ENCODE data around the gene TPRKB. TPM values are rescaled to one million over a fixed set of nuclear protein-coding genes. Genes with fewer than 3 reads are reported as not detected.
"Not testable (repeated sequence)": the region's sequence is repeated elsewhere in the genome, so short reads cannot be mapped to it uniquely, and the experiment has no call there.

The TPRKB gene
- total RNA-seq, 1 experiment from 2014 or later = 124 TPM

- DNase-seq (ENCODE audit: low spot score) = no peak
These were observed 37.0 kb downstream of the TPRKB start for GRCh38 chr2:73700131-73700611.

- no peak for DNase-seq (ENCODE audit: low spot score)
These were observed 37.7 kb downstream of the TPRKB start for GRCh38 chr2:73699437-73699836.

- no peak for DNase-seq (ENCODE audit: low spot score)
These were observed 39.0 kb downstream of the TPRKB start for GRCh38 chr2:73698101-73698500.

- DNase-seq (ENCODE audit: low spot score) = no peak
These were observed 39.5 kb downstream of the TPRKB start for GRCh38 chr2:73697606-73698005.

- DNase-seq (ENCODE audit: low spot score) = not testable (repeated sequence)
These were observed 40.2 kb downstream of the TPRKB start for GRCh38 chr2:73696985-73697384.

- DNase-seq (ENCODE audit: low spot score) = not testable (repeated sequence)
These were observed 40.6 kb downstream of the TPRKB start for GRCh38 chr2:73696521-73696920.

GRCh38 chr2:73690372-73691088 lies 46.6 kb downstream of the TPRKB start:
- DNase-seq (ENCODE audit: low spot score) = not testable (repeated sequence)

- not testable (repeated sequence) for DNase-seq (ENCODE audit: low spot score)
These were observed 48.7 kb downstream of the TPRKB start for GRCh38 chr2:73688494-73688893.

GRCh38 chr2:73685764-73686438 lies 51.2 kb downstream of the TPRKB start:
- DNase-seq (ENCODE audit: low spot score) = no peak

GRCh38 chr2:73684905-73685304 lies 52.2 kb downstream of the TPRKB start:
- DNase-seq (ENCODE audit: low spot score) = not testable (repeated sequence)

GRCh38 chr2:73684325-73684724 lies 52.8 kb downstream of the TPRKB start:
- DNase-seq (ENCODE audit: low spot score) = not testable (repeated sequence)

- DNase-seq (ENCODE audit: low spot score) = not testable (repeated sequence)
These were observed 57.1 kb downstream of the TPRKB start for GRCh38 chr2:73679951-73680571.

Other genes with a start within 250 kb of the TPRKB start
- not detected in 2 replicates for gene NAT8, start 94.9 kb downstream of the TPRKB start, total RNA-seq (2014; rRNA removed; shearing (Covaris generic))
- gene DUSP11, start 42.8 kb upstream of the TPRKB start, total RNA-seq (2014; rRNA removed; shearing (Covaris generic)) = 36.8 and 37.5 TPM in 2 replicates
- 0.31 and 0.45 TPM in 2 replicates for gene C2orf78, start 46.8 kb upstream of the TPRKB start, total RNA-seq (2014; rRNA removed; shearing (Covaris generic))
- 63.7 and 64.8 TPM in 2 replicates for gene STAMBP, start 91.6 kb upstream of the TPRKB start, total RNA-seq (2014; rRNA removed; shearing (Covaris generic))
- gene ACTG2, start 155.7 kb upstream of the TPRKB start, total RNA-seq (2014; rRNA removed; shearing (Covaris generic)) = not detected in 2 replicates
- 110 and 150 TPM in 2 replicates for gene DGUOK, start 189.5 kb upstream of the TPRKB start, total RNA-seq (2014; rRNA removed; shearing (Covaris generic))
- 4.7 and 4.9 TPM in 2 replicates for gene TET3, start 247.6 kb upstream of the TPRKB start, total RNA-seq (2014; rRNA removed; shearing (Covaris generic))

Measured in H4 (cell line).